ENCODE data around the gene C19orf53. TPM values are rescaled to one million over a fixed set of nuclear protein-coding genes. Genes with fewer than 3 reads are reported as not detected.
A peak's percentile ranks its signal among the peaks of the same experiment; 100 is the strongest.
"Not testable (repeated sequence)": the region's sequence is repeated elsewhere in the genome, so short reads cannot be mapped to it uniquely, and the experiment has no call there.

C19orf53 gene
- total and polyA plus RNA-seq, 4 donors: 31.1 to 136 (median 126) TPM

DNA sequence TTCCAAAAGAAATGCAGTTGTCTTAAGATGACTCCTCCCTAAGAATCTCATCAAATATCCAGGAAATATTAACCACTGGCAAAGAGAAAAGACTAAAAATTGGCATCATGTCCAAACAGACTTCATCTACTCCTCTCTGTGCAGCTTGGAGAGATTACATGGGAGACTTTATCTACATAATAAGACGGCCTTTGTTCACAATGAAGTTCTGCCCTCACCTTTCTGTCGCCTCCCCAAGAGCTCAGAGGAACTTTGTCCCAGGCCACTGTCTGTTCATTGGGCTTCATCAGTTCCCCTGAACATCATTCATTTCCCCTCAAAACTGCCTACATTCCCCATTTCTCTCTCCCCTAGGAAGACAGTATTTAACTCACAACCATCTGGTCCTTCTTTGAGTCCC, 32.4 kb upstream of the C19orf53 start:
- H3K27me3 ChIP-seq (ENCODE audit: control insufficient read depth, insufficient read depth, low read length): no peaks in the 10 kb centered on the region
- no peaks in the 10 kb centered on the region for H3K9me3 ChIP-seq (ENCODE audit: control insufficient read depth, insufficient read depth, low read length)
- 86% methylated on average over 2 of the region's 2 CpGs for WGBS (ENCODE audit: insufficient coverage)

DNA sequence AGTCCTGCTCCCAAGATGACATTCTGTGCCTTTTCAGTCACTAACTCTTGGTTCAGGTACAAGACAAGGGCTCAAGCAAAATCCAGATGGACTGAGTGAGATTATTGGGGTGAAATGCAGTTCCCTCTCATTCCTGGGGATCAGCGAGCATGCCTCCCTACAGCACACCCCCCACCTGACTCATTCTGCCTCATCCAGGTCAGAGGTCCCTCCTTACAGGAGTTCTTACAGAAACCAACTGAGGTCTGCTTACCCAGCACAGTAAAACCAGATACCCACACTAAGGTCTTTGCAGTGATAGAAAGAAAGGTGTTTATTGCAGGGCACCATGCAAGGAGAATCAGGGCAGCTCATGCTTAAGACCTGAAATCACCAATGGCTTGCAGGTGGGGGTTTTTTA, 31.5 kb upstream of the C19orf53 start:
- Histone ChIP-seq H3K36me3 (ENCODE audit: control insufficient read depth, insufficient read depth, low read length) (no peaks in the 10 kb centered on the region), H3K27ac (ENCODE audit: low read depth, low read length) (no peak overlapping the region), H3K27me3 (ENCODE audit: control insufficient read depth, insufficient read depth, low read length) (no peaks in the 10 kb centered on the region), H3K4me1 (ENCODE audit: control insufficient read depth, insufficient read depth, low read length) (no peaks in the 10 kb centered on the region), H3K4me3 (ENCODE audit: low read depth, low read length) (no peak overlapping the region), H3K9me3 (ENCODE audit: control insufficient read depth, insufficient read depth, low read length) (no peaks in the 10 kb centered on the region)
- WGBS (ENCODE audit: insufficient coverage): no CpG with 5 or more reads among the region's 1 CpG
- DNase-seq (ENCODE audit: low read depth in 4 of 6, low spot score in 6 of 6): no peak

More for the DNA sequence above, 32.4 kb upstream of the C19orf53 start:
- Histone ChIP-seq H3K36me3 (ENCODE audit: control insufficient read depth, insufficient read depth, low read length) (no peaks in the 10 kb centered on the region), H3K4me1 (ENCODE audit: control insufficient read depth, insufficient read depth, low read length) (no peaks in the 10 kb centered on the region), H3K4me3 (ENCODE audit: low read depth, low read length) (no peak overlapping the region), H3K27ac (ENCODE audit: low read depth, low read length) (no peak overlapping the region)
- DNase-seq (ENCODE audit: low read depth in 4 of 6, low spot score in 6 of 6): no peak

DNA sequence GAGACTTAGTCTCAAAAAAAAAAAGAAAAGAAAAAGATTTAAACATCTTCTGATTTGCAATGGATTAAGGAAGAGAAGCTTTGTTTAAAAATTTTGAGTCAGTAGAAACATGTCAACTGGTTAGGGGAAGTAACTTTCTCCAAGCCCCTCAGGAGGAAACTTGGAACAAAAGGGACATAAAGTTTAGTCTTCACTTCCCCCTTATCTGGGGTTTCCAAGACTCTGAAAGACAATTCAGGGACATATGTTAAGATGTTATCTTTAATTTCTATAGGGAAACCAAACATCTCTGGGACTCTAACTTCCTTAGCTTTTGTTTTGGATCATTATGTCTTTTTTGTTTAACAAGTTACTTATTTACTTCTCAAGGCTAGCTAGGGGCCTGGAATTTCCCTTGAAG, 30.1 kb upstream of the C19orf53 start:
- Histone ChIP-seq H3K4me3 (ENCODE audit: low read depth, low read length) (no peak overlapping the region), H3K27ac (ENCODE audit: low read depth, low read length) (no peak overlapping the region)

DNA sequence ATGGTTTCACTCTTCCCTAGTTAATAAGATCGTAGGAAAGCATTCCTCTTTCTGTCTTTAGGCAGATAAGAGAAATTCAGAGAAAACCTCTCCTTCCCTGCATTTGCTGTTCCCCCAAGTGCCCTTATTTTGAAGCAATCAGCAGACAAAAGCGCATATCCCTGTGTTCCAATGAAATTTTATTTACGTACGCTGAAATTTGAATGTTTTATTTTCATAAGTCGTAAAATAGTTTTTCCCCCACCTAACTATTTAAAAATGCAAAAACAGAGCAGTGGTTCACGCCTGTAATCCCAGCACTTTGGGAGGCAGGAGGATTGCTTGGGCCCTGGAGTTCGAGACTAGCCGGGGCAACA, 27.2 kb upstream of the C19orf53 start:
- H3K4me1 ChIP-seq (ENCODE audit: control insufficient read depth, insufficient read depth, low read length): peaks cover 11% of the 10 kb centered on the region
- no peaks in the 10 kb centered on the region for H3K27me3 ChIP-seq (ENCODE audit: control insufficient read depth, insufficient read depth, low read length)
- no peak for DNase-seq (ENCODE audit: low read depth in 4 of 6, low spot score in 6 of 6)
- H3K9me3 ChIP-seq (ENCODE audit: control insufficient read depth, insufficient read depth, low read length): no peaks in the 10 kb centered on the region
- WGBS (ENCODE audit: insufficient coverage): 81% methylated on average over 3 of the region's 8 CpGs
- peaks cover 8% of the 10 kb centered on the region for H3K36me3 ChIP-seq (ENCODE audit: control insufficient read depth, insufficient read depth, low read length)
- H3K27ac ChIP-seq (ENCODE audit: low read depth, low read length): peak overlapping the region; percentile 87
- H3K4me3 ChIP-seq (ENCODE audit: low read depth, low read length): peak overlapping the region; percentile 77

More for the DNA sequence above, 30.1 kb upstream of the C19orf53 start:
- H3K27me3 ChIP-seq (ENCODE audit: control insufficient read depth, insufficient read depth, low read length): no peaks in the 10 kb centered on the region
- no peak for DNase-seq (ENCODE audit: low read depth in 4 of 6, low spot score in 6 of 6)
- H3K4me1 ChIP-seq (ENCODE audit: control insufficient read depth, insufficient read depth, low read length): peaks cover 10% of the 10 kb centered on the region
- no peaks in the 10 kb centered on the region for H3K9me3 ChIP-seq (ENCODE audit: control insufficient read depth, insufficient read depth, low read length)
- H3K36me3 ChIP-seq (ENCODE audit: control insufficient read depth, insufficient read depth, low read length): no peaks in the 10 kb centered on the region

DNA sequence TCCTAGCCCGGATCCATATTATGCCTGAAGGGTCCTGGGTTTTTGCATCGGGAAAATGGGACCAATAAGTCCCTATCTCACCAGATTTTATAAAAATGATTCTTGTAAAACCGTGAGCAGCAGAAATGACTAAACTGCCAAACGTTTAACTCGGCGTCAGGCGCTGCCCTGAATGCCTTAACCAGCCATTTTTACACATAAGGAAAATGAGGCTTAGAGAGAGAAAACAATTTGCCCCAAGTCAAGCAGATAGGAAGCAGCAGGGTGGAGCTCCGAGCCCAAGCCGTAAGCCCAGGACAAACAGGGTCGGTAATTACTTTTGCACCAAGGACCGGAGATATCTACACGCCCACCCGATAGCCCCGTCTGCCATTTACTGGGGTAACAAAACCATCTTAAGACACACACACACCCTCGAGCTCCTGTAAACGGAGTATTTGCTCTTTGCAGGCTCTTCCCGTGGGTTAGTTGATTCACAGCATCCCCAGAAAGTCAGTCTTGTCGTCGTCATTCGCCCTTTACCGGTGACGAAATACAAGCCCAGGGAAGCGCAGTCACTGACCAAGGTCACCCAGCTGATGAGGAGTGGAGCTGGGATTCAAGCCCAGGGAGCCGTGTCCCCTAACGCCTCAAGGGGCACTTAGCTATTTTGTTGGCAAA, 26.0 kb upstream of the C19orf53 start:
- 3% methylated on average over 18 of the region's 25 CpGs for WGBS (ENCODE audit: insufficient coverage)
- peaks cover 20% of the 10 kb centered on the region for H3K36me3 ChIP-seq (ENCODE audit: control insufficient read depth, insufficient read depth, low read length)
- H3K4me1 ChIP-seq (ENCODE audit: control insufficient read depth, insufficient read depth, low read length): peaks cover 11% of the 10 kb centered on the region
- H3K27ac ChIP-seq (ENCODE audit: low read depth, low read length): peak overlapping the region; percentile 87
- peak in 1 of 6 donors; percentile 11 for DNase-seq (ENCODE audit: low read depth in 4 of 6, low spot score in 6 of 6)
- no peaks in the 10 kb centered on the region for H3K27me3 ChIP-seq (ENCODE audit: control insufficient read depth, insufficient read depth, low read length)
- no peaks in the 10 kb centered on the region for H3K9me3 ChIP-seq (ENCODE audit: control insufficient read depth, insufficient read depth, low read length)
- peak overlapping the region; percentile 77 for H3K4me3 ChIP-seq (ENCODE audit: low read depth, low read length)

DNA sequence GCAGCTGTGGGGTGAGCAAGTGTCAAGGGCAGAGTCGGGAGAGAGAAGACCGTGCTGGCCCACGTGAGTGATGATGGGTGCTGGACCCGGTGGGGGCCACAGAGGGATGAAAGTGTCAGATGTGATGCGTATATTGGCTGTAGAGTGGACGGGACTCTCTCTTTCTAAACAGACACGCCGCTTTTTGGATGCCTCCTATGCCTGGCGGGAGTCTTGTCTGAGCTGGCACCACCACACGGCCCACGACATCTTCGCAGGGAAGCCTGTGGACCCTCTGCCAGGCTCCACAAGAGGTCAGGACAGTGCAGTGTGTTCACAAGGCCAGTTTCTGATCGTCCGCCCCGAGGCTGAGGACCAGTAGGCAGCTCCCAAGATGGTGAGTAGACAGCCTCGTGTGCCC, 22.8 kb upstream of the C19orf53 start:
- no peak overlapping the region for H3K4me3 ChIP-seq (ENCODE audit: low read depth, low read length)
- H3K36me3 ChIP-seq (ENCODE audit: control insufficient read depth, insufficient read depth, low read length): peaks cover 47% of the 10 kb centered on the region
- H3K27ac ChIP-seq (ENCODE audit: low read depth, low read length): no peak overlapping the region
- no peaks in the 10 kb centered on the region for H3K27me3 ChIP-seq (ENCODE audit: control insufficient read depth, insufficient read depth, low read length)
- no peaks in the 10 kb centered on the region for H3K9me3 ChIP-seq (ENCODE audit: control insufficient read depth, insufficient read depth, low read length)
- WGBS (ENCODE audit: insufficient coverage): 89% methylated on average over 14 of the region's 16 CpGs
- DNase-seq (ENCODE audit: low read depth in 4 of 6, low spot score in 6 of 6): no peak
- peaks cover 11% of the 10 kb centered on the region for H3K4me1 ChIP-seq (ENCODE audit: control insufficient read depth, insufficient read depth, low read length)

DNA sequence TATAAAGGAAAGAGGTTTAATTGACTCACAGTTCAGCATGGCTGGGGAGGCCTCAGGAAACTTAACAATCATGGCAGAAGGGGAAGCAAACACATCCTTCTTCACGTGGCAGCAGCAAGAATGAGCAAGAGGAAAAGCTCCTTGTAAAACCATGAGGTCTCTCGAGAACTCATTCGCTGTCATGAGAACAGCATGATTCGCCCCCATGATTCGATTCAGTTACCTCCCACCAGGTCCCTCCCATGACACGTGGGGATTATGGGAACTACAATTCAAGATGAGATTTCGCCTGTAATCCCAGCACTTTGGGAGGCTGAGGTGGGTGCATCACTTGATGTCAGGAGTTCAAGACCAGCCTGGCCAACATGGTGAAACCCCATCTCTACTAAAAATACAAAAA, 20.6 kb upstream of the C19orf53 start:
- H3K27me3 ChIP-seq (ENCODE audit: control insufficient read depth, insufficient read depth, low read length); H3K27ac ChIP-seq (ENCODE audit: low read depth, low read length); H3K4me3 ChIP-seq (ENCODE audit: low read depth, low read length); H3K4me1 ChIP-seq (ENCODE audit: control insufficient read depth, insufficient read depth, low read length); H3K9me3 ChIP-seq (ENCODE audit: control insufficient read depth, insufficient read depth, low read length); DNase-seq (ENCODE audit: low read depth in 4 of 6, low spot score in 6 of 6): not testable (repeated sequence)
- WGBS (ENCODE audit: insufficient coverage): 75% methylated on average over 1 of the region's 7 CpGs
- peaks cover 68% of the 10 kb centered on the region for H3K36me3 ChIP-seq (ENCODE audit: control insufficient read depth, insufficient read depth, low read length)

DNA sequence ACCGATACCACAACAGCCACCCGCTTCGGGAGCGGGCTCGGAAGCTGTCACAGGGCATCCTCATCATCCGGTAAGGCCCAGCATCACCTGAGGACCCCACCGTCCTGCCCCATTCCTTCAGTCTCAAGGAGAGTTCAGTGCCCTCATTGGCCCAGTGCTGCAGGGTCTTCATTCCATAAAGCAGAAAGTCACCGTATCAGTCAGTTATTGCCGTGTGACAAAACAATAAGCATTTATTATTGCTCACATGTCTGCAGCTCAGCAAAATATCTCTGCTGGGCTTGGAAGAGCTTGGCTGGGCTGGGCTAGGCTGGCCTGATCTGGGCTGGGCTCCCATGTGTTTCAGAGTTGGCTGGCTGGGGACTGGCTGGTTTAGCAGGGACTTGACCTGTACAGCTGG, 18.0 kb upstream of the C19orf53 start:
- 96% methylated on average over 7 of the region's 9 CpGs for WGBS (ENCODE audit: insufficient coverage)

DNA sequence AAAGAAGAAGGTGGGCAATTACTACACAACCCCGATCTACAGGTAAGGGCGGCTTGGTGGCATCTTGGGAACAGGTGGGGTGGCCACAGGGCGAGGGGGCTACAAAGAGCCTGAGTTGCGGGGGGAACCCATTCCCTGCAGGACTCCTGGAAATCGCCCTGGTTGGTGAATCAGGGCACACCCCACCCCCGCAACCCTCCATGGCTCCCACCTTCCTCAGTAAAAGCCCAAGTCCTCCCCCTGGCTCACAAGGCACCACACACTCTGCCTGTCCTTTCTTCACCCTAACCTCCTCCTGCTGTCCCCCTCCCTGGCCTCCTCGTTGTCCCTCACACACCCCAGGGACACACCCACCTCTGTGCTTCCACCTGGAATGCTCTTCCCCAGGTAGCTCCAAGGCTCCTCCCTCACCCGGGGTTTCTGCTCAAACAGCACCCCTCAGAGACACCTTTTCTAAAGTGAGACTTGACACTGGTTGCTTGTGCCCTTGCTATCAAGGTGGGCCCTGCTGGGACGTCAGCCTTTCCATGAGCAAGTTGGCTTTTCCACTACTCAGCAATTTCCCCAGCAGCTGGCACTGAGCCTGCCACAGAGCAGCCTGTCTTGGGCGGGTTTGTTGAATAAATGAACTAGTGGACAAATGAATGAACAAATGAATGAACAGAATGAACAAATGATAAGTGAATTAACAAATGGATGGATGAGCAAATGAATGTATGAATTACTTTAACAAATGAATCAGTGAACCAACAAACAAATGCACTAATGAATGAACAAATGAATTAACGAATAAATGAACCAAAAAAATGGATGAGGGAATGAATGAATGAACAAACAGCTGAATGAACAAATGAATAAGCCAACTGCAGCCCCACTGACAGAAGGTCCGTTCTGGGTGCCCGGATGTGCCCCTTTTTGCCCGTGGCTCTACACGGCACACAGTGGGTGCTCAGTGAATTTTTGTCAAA, 16.2 kb upstream of the C19orf53 start:
- Histone ChIP-seq H3K36me3 (ENCODE audit: control insufficient read depth, insufficient read depth, low read length) (peaks cover 93% of the 10 kb centered on the region), H3K27me3 (ENCODE audit: control insufficient read depth, insufficient read depth, low read length) (no peaks in the 10 kb centered on the region), H3K27ac (ENCODE audit: low read depth, low read length) (no peak overlapping the region), H3K4me3 (ENCODE audit: low read depth, low read length) (no peak overlapping the region), H3K9me3 (ENCODE audit: control insufficient read depth, insufficient read depth, low read length) (no peaks in the 10 kb centered on the region), H3K4me1 (ENCODE audit: control insufficient read depth, insufficient read depth, low read length) (no peaks in the 10 kb centered on the region)
- 91% methylated on average over 13 of the region's 15 CpGs for WGBS (ENCODE audit: insufficient coverage)
- DNase-seq (ENCODE audit: low read depth in 4 of 6, low spot score in 6 of 6): no peak

More for the DNA sequence above, 18.0 kb upstream of the C19orf53 start:
- H3K4me3 ChIP-seq (ENCODE audit: low read depth, low read length): no peak overlapping the region
- no peaks in the 10 kb centered on the region for H3K4me1 ChIP-seq (ENCODE audit: control insufficient read depth, insufficient read depth, low read length)
- H3K36me3 ChIP-seq (ENCODE audit: control insufficient read depth, insufficient read depth, low read length): peaks cover 93% of the 10 kb centered on the region
- no peak for DNase-seq (ENCODE audit: low read depth in 4 of 6, low spot score in 6 of 6)
- H3K27me3 ChIP-seq (ENCODE audit: control insufficient read depth, insufficient read depth, low read length): no peaks in the 10 kb centered on the region
- H3K9me3 ChIP-seq (ENCODE audit: control insufficient read depth, insufficient read depth, low read length): no peaks in the 10 kb centered on the region
- no peak overlapping the region for H3K27ac ChIP-seq (ENCODE audit: low read depth, low read length)

DNA sequence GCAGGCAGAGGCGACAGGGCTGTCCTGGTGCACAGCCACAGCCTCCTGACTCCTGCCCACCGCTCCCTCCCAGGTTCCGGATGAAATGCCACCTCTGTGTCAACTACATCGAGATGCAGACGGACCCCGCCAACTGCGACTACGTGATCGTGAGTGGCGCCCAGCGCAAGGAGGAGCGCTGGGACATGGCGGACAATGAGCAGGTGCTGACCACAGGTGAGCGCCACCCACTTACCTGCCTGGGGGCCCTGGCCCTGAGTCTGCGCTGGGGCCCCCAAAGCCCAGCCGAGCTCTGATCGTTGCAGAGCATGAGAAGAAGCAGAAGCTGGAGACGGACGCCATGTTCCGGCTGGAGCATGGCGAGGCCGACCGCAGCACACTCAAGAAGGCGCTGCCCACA, 15.5 kb upstream of the C19orf53 start:
- 96% methylated on average over 24 of the region's 24 CpGs for WGBS (ENCODE audit: insufficient coverage)
- H3K27ac ChIP-seq (ENCODE audit: low read depth, low read length): no peak overlapping the region
- no peaks in the 10 kb centered on the region for H3K27me3 ChIP-seq (ENCODE audit: control insufficient read depth, insufficient read depth, low read length)
- H3K4me1 ChIP-seq (ENCODE audit: control insufficient read depth, insufficient read depth, low read length): no peaks in the 10 kb centered on the region
- H3K4me3 ChIP-seq (ENCODE audit: low read depth, low read length): no peak overlapping the region
- H3K36me3 ChIP-seq (ENCODE audit: control insufficient read depth, insufficient read depth, low read length): peaks cover 96% of the 10 kb centered on the region
- no peaks in the 10 kb centered on the region for H3K9me3 ChIP-seq (ENCODE audit: control insufficient read depth, insufficient read depth, low read length)
- DNase-seq (ENCODE audit: low read depth in 4 of 6, low spot score in 6 of 6): no peak
